GM18867 (cell line): ENCODE data around the gene ZNRF3.
A peak's percentile ranks its signal among the peaks of the same experiment; 100 is the strongest.
"Not testable (repeated sequence)": the region's sequence is repeated elsewhere in the genome, so short reads cannot be mapped to it uniquely, and the experiment has no call there.

ENCODE experiments used
- ATAC-seq: cut with Tn5 transposase; IDR thresholded peaks from one replicate; pipeline ENCODE4 v1.9.1; 2021; ENCODE audit warnings: mild to moderate bottlenecking, moderate library complexity; ENCODE audit not compliant: unreplicated experiment

ZNRF3 gene

DNA sequence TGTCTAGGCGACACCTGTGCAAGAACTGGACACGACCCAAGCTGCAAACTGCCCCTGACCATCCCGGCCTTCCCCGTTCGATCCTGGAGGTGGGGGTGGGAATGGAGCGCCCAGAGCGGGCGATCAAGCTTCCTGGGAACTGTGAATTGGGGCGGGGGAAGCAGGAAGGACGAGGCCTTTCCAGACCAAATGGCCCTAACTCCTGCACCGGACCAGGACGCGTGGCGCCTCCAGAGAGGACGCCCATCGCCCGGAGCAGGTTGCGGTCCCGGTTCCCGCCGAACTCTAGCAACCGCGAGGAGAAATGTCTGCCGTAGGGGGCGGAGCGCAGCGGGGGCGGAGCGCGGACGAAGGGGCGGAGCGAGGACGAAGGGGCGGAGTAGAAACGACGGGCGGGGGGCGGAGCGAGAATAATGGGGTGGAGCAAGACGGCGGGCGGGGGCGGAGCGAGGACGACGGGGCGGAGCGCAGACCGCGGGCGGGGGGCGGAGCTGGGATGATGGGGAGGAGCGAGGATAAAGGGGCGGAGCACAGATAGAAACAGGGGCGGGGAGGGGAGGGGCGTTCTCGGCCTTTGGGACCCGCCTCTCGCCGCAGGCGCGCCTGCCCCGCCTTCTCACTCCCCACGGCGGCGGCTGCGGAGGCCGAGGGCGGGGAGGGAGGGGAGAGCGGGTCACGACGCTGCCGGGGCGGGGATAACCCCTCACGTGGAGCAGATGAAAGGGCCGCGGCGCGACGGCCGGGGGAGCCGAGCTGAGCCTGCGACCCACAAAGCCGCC, at the start of gene ZNRF3:
Gene ZNRF3, plus strand, starts transcription at position 695 of the 779 bp plus-strand sequence. CDS start 195 bp downstream, outside the sequence.
- ATAC-seq, result peak; percentile 66

DNA sequence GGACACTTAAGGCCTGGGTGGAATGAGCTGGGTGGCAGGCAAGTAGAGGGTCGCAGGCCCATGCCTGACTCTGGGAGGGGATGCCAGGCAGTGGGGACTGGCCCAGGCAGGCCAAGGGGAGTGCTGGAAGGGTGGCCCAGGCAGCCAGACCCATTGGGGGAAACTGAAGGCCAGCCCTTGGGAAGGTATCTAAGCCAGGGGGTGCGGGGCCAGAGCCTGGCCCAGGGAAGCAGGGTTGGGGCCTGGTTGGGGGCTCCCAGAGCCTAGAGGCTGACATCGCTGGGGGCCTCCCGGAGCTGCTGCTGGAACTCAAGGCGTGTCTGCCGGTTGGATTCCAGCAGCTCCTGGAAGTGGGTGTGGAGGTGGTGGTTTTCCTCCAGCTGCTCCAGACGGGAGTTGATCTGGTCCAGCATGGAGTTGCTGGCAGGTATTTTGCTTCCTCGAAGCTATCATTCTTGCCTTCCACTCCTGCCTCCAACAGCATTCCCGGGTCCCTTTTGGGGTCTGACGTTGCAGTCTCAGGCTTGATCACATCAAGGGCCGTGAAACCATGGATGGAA, 47.7 kb upstream of the ZNRF3 start:
- ATAC-seq, result no peak

- ATAC-seq, result no peak
Observed at GRCh38 chr22:28837640-28838039, 45.7 kb upstream of the ZNRF3 start.

- ATAC-seq, result no peak
Observed at GRCh38 chr22:28838971-28839370, 44.4 kb upstream of the ZNRF3 start.

GRCh38 chr22:28841111-28841510, 42.3 kb upstream of the ZNRF3 start:
- no peak for ATAC-seq

DNA sequence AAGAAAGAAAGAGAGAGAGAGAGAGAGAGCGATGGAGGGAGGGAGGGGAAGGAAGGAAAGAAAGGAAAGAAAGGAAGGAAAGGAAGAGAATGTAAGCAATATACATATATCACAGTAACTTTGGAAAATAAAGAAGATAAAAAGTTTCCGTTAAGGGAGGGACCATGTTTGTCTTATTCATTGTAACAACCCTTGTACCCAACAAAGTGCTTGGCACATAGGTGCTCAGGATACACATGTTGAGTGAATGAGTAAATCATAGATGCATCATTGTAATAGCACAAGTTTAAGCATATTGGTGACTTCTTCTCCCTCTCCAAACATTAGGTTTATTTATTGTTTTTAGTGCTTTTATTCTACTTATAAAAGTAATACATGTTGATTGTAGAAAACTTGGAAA, 39.7 kb upstream of the ZNRF3 start:
- ATAC-seq, result no peak

DNA sequence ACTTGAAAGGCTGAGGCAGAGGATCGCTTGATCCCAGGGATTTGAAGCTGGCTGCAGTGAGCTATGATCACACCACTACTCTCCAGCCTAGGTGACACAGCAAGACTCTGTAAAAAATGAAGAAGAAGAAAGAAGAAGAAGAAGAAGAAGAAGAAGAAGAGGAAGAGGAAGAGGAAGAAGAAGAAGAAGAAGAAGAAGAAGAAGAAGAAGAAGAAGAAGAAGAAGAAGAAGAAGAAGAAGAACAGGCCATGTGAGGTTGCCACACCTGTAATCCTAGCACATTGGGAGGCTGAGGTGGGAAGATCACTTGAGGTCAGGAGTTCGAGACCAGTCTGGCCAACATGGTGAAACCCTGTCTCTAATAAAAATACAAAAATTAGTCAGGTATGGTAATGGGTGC, 39.1 kb upstream of the ZNRF3 start:
- not testable (repeated sequence) for ATAC-seq

DNA sequence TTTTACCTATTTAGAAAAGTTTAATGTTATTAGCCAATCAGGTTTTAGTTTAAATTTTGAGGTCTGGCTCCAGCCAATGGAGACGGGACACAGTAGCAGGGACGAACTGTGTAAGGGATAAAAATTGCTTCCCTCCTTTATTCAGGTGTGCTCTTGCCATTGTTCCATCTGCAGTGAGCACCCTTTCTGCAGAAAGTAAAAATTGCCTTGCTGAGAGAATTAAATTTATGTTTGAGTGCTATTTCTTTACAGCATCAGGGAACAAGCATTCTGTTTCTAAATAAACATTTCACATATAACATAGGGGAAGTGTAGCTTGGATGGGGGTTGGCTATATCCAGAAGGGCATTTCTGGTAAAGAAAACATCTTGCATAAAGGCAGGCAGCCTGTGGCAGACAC, 36.4 kb upstream of the ZNRF3 start:
- no peak for ATAC-seq

DNA sequence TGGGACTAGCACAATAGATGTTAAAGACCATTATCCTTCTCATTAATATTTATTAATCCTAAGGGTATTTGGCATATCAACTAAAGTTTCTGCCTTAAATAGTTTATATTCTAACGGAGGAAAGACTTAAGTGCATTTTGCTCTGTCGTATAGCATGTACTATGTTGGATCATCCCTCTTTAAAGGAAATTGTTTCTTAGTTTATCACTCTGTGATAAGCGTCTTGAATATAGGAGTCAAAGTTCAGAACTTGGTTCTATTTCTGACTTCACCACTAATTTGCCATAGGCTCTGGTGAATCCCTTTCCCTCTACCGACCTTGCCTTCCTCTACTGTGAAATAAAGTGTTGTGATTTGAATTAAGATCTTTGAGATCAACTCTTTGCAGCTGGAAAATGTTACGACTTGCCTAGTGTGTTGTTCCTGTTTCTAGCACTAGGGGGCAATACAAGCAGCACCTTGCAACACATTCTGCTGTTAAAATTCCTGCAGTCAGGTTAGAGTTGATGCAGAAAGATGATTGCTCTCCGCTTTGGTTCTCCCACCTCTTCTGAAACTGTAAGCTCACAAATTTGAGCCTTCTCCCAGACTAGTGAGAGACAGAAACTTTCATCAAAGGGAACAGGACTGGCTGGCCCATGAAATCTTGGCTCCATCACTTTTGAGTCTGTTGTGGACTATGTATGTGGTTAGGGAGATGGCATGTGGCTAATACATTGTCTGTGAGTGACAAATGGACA, 27.8 kb upstream of the ZNRF3 start:
- ATAC-seq, result no peak

- ATAC-seq, result no peak
Observed at GRCh38 chr22:28856095-28856455, 27.3 kb upstream of the ZNRF3 start.

GRCh38 chr22:28857288-28857687, 26.1 kb upstream of the ZNRF3 start:
- ATAC-seq, result no peak

DNA sequence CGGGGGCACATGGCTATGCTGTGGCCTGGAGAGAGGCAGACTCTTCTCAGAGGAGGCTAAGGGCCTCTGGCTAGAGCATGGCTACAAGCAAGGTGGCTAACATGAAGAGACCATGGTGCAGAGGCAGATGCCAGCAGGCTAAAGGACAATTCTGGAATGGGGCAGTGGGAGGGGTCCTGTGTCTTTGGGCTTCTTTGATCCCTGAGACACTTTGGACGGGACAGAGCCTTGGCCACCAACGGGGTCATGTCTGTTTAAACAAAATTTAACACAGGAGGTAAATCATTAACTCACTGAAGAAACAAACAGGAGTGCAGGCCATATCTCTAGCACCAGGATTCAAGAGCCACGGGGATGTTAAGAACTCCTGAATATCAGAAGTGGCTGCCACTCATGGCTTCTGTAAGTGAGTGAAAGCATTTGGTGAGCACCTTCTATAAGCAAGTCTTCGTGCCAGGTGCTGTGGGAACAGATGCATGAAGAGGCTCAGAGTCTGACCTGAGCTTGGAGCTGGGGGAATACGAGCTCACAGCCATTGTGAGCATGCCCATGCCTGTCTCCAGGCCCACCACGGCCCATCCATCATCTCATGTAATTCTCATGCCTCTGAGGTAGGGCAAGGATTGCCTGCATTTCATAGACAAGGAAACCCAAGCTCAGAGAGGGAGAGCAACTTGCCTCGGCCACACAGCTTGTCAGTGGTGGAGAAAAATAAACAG, 18.3 kb upstream of the ZNRF3 start:
- ATAC-seq, result no peak

- no peak for ATAC-seq
Observed at GRCh38 chr22:28867191-28867590, 16.2 kb upstream of the ZNRF3 start.

- not testable (repeated sequence) for ATAC-seq
Observed at GRCh38 chr22:28868389-28868788, 15.0 kb upstream of the ZNRF3 start.

DNA sequence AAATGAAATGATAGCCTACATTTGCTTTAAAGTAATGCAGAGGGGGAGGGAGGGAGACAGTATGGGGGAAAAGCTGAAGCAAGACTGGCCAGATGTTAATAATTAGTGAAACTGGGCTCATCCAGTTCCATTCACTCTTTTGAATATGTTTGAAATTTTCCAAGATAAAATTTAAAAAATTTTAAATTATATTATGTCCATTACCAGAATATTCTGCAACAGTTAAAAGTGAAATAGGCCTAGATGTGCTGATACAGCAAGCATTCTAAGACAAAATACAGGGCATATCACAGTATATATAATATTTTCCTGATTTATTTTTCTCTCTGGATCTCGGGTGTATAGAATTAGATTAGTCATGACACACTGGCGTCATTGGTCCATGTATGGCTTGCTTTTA, 13.6 kb upstream of the ZNRF3 start:
- ATAC-seq, result no peak

GRCh38 chr22:28873183-28873963, 10.0 kb upstream of the ZNRF3 start:
- no peak for ATAC-seq

- ATAC-seq, result no peak
Observed at GRCh38 chr22:28874061-28874460, 9.3 kb upstream of the ZNRF3 start.

DNA sequence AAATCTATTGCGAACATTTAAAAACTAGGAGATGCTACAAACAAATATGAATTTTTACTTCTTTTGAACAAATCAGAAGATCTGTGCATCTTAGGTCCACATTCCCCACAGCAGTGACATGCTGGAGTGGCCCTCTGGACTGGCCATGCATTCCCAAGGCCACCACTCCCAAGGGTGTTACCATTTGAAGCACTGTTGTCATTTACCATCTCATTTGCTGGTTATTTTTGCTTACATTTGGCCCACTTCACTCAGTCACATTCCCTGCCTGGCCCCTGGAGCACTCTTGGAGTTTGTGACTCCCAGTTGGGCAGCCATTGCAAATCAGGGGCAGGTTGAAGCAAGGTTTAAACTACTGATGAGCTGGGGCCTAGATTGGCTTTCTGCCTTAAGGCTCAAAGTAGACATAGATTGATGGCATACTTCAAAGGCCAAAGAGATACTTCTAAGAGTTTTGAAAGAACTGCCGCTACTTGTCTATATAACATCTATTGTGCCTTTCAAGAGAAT, 8.5 kb upstream of the ZNRF3 start:
- no peak for ATAC-seq

GRCh38 chr22:28882545-28882877, 861 bp upstream of the ZNRF3 start:
- no peak for ATAC-seq

DNA sequence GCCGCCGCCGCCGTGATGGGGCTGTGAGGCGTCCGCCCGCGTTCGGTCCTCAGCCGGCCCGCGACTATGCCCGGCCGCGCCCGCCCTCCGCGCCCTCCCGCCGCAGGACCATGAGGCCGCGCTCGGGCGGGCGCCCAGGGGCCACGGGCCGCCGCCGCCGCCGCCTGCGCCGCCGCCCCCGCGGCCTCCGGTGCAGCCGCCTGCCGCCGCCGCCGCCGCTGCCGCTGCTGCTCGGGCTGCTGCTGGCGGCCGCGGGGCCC, 215 bp downstream of the ZNRF3 start:
- peak; percentile 42 for ATAC-seq
